ENCODE data around the gene ROPN1L. TPM values are rescaled to one million over a fixed set of nuclear protein-coding genes. Genes with fewer than 3 reads are reported as not detected.

The ROPN1L gene
- total and polyA plus RNA-seq, 2 of the 8 experiments (the other 6 are each of a cell fraction or from before 2014, with no cell fraction given) = 0.24 to 0.73 TPM

- Histone ChIP-seq H2AFZ (ENCODE audit: low read length) (no peak overlapping the region), H4K20me1 (replicated peaks in 1 of 2; ENCODE audit: control insufficient read depth in 1 of 2, insufficient read depth in 2 of 2, low read length in 2 of 2) (no peaks in the 10 kb centered on the region), H3K79me1 (ENCODE audit: low read depth, low read length) (no peaks in the 10 kb centered on the region), H3K9me3 (ENCODE audit: insufficient read depth in 2 of 2, low read depth in 1 of 2, low read length in 1 of 2) (no peaks in the 10 kb centered on the region), H4K5ac (ENCODE audit: insufficient read length, low read depth, low read length) (no peak overlapping the region), H3K9ac (replicated peaks in 1 of 4; ENCODE audit: extremely low read depth in 1 of 4, low read depth in 3 of 4, low read length in 3 of 4) (no peak overlapping the region), H3K14ac (ENCODE audit: insufficient read length) (no peak overlapping the region), H2AK5ac (ENCODE audit: low read depth, low read length) (0 out of 2 replicates have a peak overlapping the region, but pooled peaks have one; percentile 53), H3K18ac (ENCODE audit: extremely low read depth, low read length) (no peak overlapping the region), H3K27ac (ENCODE audit: low read depth, low read length) (no peak overlapping the region), H3K79me2 (ENCODE audit: control insufficient read depth in 1 of 2, insufficient read depth in 2 of 2, low read length in 2 of 2) (no peaks in the 10 kb centered on the region), H3K4me1 (replicated peaks in 1 of 4; ENCODE audit: control insufficient read depth in 3 of 4, insufficient read depth in 4 of 4, low read length in 3 of 4) (peaks cover 0 to 8% (median 6%) of the 10 kb centered on the region in 4 experiments; a peak in 6 of 7 replicates), H4K91ac (replicated peaks; ENCODE audit: insufficient read length, low read length) (no peak overlapping the region), H3K4me3 (ENCODE audit: extremely low read depth in 1 of 4, insufficient read depth in 2 of 4, low read depth in 3 of 4, low read length in 4 of 4) (no peak overlapping the region), H3K36me3 (ENCODE audit: control insufficient read depth in 2 of 4, insufficient read depth in 4 of 4, low read length in 3 of 4) (no peaks in the 10 kb centered on the region; a peak in 1 of 8 replicates), H3K23me2 (ENCODE audit: low read depth, low read length) (no peaks in the 10 kb centered on the region), H3K27me3 (replicated peaks in 1 of 4; ENCODE audit: control insufficient read depth in 3 of 4, extremely low read depth in 1 of 4, insufficient read depth in 3 of 4, low read length in 3 of 4) (no peaks in the 10 kb centered on the region), H3K4ac (replicated peaks; ENCODE audit: insufficient read length, low read depth, low read length) (no peak overlapping the region), H2BK120ac (replicated peaks; ENCODE audit: low read depth, low read length) (no peak overlapping the region), H3K56ac (replicated peaks; ENCODE audit: insufficient read length, low read depth, low read length) (no peak overlapping the region), H4K8ac (ENCODE audit: extremely low read depth, insufficient read depth, low read length) (no peak overlapping the region), H2BK15ac (ENCODE audit: low read length) (no peak overlapping the region), H3K4me2 (ENCODE audit: insufficient read depth in 1 of 2, low read depth in 2 of 2, low read length in 2 of 2) (no peak overlapping the region), H2BK20ac (ENCODE audit: low read length) (peak overlapping the region; percentile 98), H3K23ac (ENCODE audit: insufficient read length) (no peak overlapping the region), H2BK5ac (ENCODE audit: low read depth, low read length) (no peak overlapping the region; the same call in 1 of the 2 replicates), H2BK12ac (ENCODE audit: low read depth, low read length) (peak overlapping the region; percentile 50; the same call in 1 of the 2 replicates)
- FAIRE-seq = no peak
- TF ChIP-seq RXRA (IDR thresholded peaks at IDR 0.05; ENCODE audit: insufficient read depth, low read depth, low read length) (no peak), KDM5A (IDR thresholded peaks at IDR 0.05; ENCODE audit: low read length) (no peak), SP1 (IDR thresholded peaks at IDR 0.05; ENCODE audit: low read depth, low read length) (no peak), ATF2 (IDR thresholded peaks at IDR 0.05; ENCODE audit: low read length) (no peak)
- CTCF ChIA-PET (ENCODE audit: partially characterized antibody) = interaction anchor here (0.6 to 1.7 kb wide), 2 partner anchors 67 to 190 kb away, joined by 4 read pairs; no protein-coding TSS in a partner anchor
- 83% methylated on average over 10 of the region's 10 CpGs; no CpG with 5 or more reads in 1 of the 2 experiments for WGBS, 2 experiments (ENCODE audit: extremely low coverage in 1 of 2, insufficient coverage in 1 of 2, insufficient read length in 1 of 2, insufficient replicate concordance in 2 of 2, low coverage in 1 of 2, low lambda C conversion rate in 2 of 2, missing lambda C conversion rate in 1 of 2)
- POLR2A ChIA-PET (ENCODE audit: partially characterized antibody) = interaction anchor here (2.3 kb wide), 1 partner anchor 39 kb away, joined by 5 read pairs; no protein-coding TSS in a partner anchor
- DNase-seq (ENCODE audit: low read depth in 1 of 2, low spot score in 2 of 2) = no peak
Observed at GRCh38 chr5:10511741-10512640, 70.3 kb downstream of the ROPN1L start.

All from H1 (cell line).